GM12875 (cell line): ENCODE data around the gene SRGAP3.
A peak's percentile ranks its signal among the peaks of the same experiment; 100 is the strongest.
"Not testable (repeated sequence)": the region's sequence is repeated elsewhere in the genome, so short reads cannot be mapped to it uniquely, and the experiment has no call there.

Source experiments
- H3K4me3 ChIP-seq: one replicate; pipeline ENCODE4 v1.5.1; 2011; ENCODE audit warnings: low read depth, low read length, control low read depth
- CTCF ChIP-seq: IDR thresholded peaks from 2 replicates; pipeline ENCODE4 v1.5.1; 2011; ENCODE audit warnings: low read depth, mild to moderate bottlenecking, control low read depth, inconsistent platforms, low read length, moderate library complexity, borderline replicate concordance; ENCODE audit not compliant: insufficient read depth

The SRGAP3 gene

GRCh38 chr3:9249273-9250192 is at the start of gene SRGAP3:
Gene SRGAP3, minus strand, starts transcription at chr3:9249646. Its CDS starts 695 bp downstream, at chr3:9248951.
- H3K4me3 ChIP-seq: peak within 1 kb of the TSS; percentile 63
- peak; percentile 33; the same call in 1 of the 2 replicates for TF ChIP-seq CTCF

- H3K4me3 ChIP-seq: no peak overlapping the region
- no peak for TF ChIP-seq CTCF
Measured at GRCh38 chr3:9298236-9298635, 48.8 kb upstream of the SRGAP3 start.

- TF ChIP-seq CTCF: no peak
- no peak overlapping the region for H3K4me3 ChIP-seq
Measured at GRCh38 chr3:9296241-9296640, 46.8 kb upstream of the SRGAP3 start.

- TF ChIP-seq CTCF: no peak
- no peak overlapping the region for H3K4me3 ChIP-seq
Measured at GRCh38 chr3:9295007-9295406, 45.6 kb upstream of the SRGAP3 start.

GRCh38 chr3:9293953-9294352 is 44.5 kb upstream of the SRGAP3 start:
- H3K4me3 ChIP-seq: not testable (repeated sequence)

GRCh38 chr3:9293076-9293475 is 43.6 kb upstream of the SRGAP3 start:
- TF ChIP-seq CTCF: no peak
- H3K4me3 ChIP-seq: no peak overlapping the region

GRCh38 chr3:9292516-9292915 is 43.1 kb upstream of the SRGAP3 start:
- no peak for TF ChIP-seq CTCF
- no peak overlapping the region for H3K4me3 ChIP-seq
